ENCODE results near the gene FBXW7.

Gene FBXW7

DNA sequence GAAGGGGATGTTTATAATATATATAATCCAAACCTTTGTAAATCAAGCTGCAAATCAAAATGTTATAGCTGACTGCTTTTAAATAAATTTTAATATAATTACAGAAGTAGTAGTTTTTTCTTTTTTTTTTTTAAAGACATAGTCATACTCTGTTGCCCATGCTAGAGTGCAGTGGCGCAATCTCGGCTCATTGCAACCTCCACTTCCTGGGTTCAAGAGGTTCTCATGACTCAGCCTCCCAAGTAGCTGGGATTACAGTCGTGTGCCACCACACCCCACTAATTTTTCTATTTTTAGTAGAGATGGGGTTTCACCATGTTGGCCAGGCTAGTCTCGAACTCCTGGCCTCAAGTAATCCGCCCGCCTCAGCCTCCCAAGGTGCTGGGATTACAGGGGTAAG lies 178.7 kb downstream of the FBXW7 start:
- DNase-seq: no peak
- intact Hi-C loops (cut with DNase I): no loop called here

DNA sequence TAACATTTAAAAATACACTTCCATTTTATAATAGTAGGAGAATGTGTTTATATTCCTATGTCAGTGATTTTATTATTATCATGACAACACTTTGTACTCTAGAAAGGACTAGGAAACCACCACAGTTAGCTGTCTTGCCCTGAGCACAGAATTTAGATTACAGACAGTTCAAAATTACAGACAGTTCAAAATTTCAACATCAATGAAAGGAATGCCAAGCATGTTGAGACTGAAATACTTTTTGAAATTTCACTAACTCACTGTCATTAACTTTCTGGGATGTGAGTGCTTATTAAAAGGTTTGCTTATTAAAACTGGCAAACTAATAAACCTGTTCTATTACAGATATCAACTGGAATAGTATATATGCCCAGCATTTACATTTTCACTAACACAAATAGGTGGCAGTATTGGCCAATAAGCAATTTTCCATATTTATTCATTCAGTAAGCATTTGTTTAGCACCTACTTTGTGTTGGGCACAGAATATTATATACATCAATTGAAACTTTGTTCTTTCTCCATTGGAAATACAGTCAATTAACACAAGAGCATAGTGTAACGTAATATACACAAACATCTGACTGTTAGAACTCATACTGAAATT lies 179.4 kb downstream of the FBXW7 start:
- DNase-seq: no peak
- intact Hi-C loops (cut with DNase I): no loop called here

DNA sequence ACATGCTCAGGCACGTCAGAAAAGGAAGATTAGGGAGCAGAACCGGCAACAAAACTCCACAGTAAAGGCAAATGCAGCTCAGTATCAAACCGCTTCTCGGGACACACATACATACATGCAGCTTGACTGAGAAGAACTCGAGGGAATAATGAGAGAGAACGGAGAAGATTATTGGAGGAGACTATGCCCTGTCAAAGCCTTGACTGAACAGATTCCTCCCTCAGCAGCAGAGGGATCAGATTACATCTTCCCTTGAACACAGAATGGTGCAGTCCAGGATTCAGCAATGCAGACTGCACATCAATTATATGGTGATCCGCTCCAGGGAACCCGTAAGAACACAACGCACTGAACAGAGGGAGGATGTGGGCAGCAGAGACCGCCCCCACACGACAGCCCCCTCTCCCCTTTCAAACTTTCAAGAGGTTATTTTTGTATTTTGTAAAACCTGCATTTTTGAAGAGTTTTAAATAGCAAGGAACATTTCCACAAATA lies 183.2 kb downstream of the FBXW7 start:
- intact Hi-C loops (cut with DNase I): no loop called here
- DNase-seq: peak; percentile 11 to 87 (median 56)

GRCh38 chr4:152352215-152352614 lies 183.7 kb downstream of the FBXW7 start:
- DNase-seq: no peak
- intact Hi-C loops (cut with DNase I): no loop called here

GRCh38 chr4:152351080-152351479 lies 184.8 kb downstream of the FBXW7 start:
- intact Hi-C loops (cut with DNase I): no loop called here
- no peak for DNase-seq

GRCh38 chr4:152348670-152349069 lies 187.2 kb downstream of the FBXW7 start:
- intact Hi-C loops (cut with DNase I): no loop called here

GRCh38 chr4:152346979-152347378 lies 188.9 kb downstream of the FBXW7 start:
- intact Hi-C loops (cut with DNase I): no loop called here
- DNase-seq: no peak

More at GRCh38 chr4:152348670-152349069, 187.2 kb downstream of the FBXW7 start:
- DNase-seq: peak in 11 of 42 donors; percentile 6 to 52 (median 28)

DNA sequence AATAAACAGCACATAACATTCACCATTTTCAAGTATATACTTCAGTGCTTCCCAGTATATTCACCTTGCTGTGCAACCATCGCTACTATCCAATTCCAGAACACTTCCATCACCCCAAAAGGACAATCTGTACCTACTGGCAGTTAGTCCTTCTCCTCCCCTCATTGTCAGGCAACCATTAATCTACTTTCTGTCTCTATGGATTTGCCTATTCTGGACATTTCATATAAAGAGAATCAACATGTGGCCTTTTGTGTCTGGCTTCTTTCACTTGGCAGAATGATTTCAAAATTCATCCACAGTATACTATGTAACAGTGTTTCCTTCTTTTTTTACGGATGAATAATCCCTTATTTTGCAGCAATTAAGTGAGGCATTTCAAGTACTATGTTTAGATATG lies 189.4 kb downstream of the FBXW7 start:
- intact Hi-C loops (cut with DNase I): no loop called here
- DNase-seq: no peak

- no peak for DNase-seq
- intact Hi-C loops (cut with DNase I): no loop called here
Measured at GRCh38 chr4:152344001-152344400, 191.9 kb downstream of the FBXW7 start.

DNA sequence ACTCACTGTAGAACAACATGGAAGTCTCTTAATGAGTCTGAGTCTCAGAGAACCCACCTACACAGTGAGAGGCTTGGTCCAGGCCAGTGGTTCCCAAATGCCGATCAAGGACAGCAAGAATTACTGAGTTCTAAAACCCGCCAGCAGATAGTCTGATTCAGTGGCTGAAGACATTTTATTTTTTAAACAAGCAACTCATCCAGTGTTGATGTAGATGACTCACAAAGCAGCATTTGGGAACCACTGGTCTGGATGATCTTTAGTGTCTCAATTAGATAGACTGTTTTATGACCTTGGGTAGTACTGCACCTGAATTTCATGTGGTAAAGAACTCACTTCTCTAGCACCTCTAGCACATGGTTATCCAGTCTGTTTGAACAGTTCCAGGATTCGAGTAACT lies 193.6 kb downstream of the FBXW7 start:
- intact Hi-C loops (cut with DNase I): no loop called here
- no peak for DNase-seq

- DNase-seq: no peak
- intact Hi-C loops (cut with DNase I): no loop called here
Measured at GRCh38 chr4:152340818-152341217, 195.1 kb downstream of the FBXW7 start.

GRCh38 chr4:152339576-152339975 lies 196.3 kb downstream of the FBXW7 start:
- DNase-seq: no peak
- intact Hi-C loops (cut with DNase I): no loop called here

DNA sequence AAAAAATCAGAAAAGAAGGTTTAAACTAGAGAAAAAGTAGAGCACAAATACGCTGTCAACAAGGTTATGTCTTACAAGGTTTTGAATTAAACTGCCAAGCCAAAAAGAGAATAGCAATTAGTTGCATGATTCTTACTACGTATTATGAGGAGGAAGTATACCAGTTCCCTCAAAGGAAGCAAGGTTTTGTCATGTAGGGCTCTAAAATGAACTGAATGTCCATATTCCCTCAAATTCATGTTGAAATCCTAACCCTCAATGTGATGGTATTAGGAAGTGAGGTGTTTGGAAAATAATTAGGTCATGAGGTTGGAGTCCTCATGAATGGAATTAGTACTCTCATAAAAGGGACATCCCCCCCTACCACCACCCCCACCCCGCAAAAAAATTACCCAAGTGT lies 201.0 kb downstream of the FBXW7 start:
- intact Hi-C loops (cut with DNase I): no loop called here
- no peak for DNase-seq

- no peak for DNase-seq
- intact Hi-C loops (cut with DNase I): no loop called here
Measured at GRCh38 chr4:152331042-152331441, 204.8 kb downstream of the FBXW7 start.

DNA sequence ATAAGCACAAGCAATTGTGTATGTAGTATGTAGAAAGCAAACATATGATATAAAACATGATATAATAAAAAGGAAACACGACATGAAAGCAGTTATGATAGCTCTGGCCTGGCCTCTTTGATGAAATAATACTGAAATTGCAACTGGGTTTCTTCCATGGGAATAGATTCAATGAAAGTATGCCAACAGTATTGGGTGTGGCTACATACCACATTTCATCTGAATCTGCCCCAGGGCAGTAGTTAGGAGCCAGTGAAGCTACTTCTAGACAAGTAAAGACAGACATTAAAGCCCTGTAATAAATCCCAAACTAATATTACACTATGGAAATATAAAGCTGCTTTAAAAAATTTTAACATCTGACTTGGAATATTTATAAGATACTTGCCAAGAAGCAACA lies 207.3 kb downstream of the FBXW7 start:
- intact Hi-C loops (cut with DNase I): no loop called here
- no peak for DNase-seq

GRCh38 chr4:152327606-152328453 lies 208.1 kb downstream of the FBXW7 start:
- intact Hi-C loops (cut with DNase I): no loop called here
- DNase-seq: peak in 11 of 42 donors; percentile 8 to 59 (median 29)

- no peak for DNase-seq
- intact Hi-C loops (cut with DNase I): no loop called here
Measured at GRCh38 chr4:152325831-152326230, 210.1 kb downstream of the FBXW7 start.

DNA sequence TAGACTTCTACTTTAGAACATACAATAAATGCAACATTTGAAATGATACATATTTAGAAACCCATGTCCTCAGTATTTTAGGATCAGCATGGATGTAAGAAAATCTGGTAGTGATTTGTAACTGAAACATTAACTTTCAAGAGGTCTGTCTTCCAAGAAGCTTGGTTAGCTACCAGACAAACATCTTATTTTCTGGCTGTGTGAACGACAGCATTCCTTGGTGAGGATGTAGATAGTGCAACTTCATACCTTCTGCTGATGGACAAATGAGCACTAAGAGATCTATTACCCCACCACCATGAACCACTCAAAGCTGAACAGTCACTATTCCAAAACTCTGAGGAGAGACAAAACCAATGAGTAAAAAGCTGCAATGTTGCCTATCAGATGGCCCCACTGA lies 212.7 kb downstream of the FBXW7 start:
- no peak for DNase-seq
- intact Hi-C loops (cut with DNase I): no loop called here

DNA sequence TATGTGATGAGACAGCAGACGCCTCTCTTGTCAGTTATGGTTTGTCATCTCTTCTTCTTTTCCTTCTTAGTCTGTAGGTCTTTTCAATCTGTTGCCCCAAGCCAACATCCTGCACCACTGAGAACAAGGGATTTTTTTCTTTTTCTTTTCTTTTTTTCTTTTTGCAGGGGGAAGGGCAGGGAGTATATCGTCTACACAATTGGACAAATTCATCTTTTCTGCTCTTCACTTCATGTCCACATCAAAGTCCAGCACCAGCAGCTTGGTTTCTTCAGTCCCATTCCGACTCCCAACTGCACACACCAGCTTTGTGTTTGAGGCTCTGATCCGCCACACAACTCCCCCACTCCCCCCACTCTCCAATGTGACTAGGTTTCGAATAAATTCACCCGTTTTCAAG lies 213.2 kb downstream of the FBXW7 start:
- no peak for DNase-seq
- intact Hi-C loops (cut with DNase I): no loop called here

DNA sequence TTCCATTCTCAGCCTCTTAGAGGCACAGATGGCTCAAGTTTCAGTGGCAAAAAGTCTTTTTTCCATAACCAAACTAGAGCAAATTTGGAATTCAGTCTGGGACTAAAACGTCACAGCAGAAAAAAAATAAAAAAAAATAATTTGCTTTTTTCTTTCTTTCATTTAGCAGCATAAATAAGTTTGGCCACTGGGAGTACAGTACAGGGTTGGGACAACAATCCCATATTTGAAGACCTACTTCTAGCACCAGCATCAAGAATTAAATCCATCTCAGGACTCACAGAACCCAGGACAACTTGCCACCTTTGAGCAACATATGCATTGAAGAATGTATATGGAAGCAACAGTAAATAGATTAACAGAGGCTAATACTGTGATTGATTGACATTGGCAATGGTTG lies 214.0 kb downstream of the FBXW7 start:
- DNase-seq: no peak
- intact Hi-C loops (cut with DNase I): no loop called here

- intact Hi-C loops (cut with DNase I): no loop called here
- no peak for DNase-seq
Measured at GRCh38 chr4:152321398-152321797, 214.5 kb downstream of the FBXW7 start.

Measured in head of caudate nucleus (tissue), 42 donors.